Cardiac muscle cell (in vitro differentiated cells and primary cell): Measurements from ENCODE around the gene ACTN4. TPM values are rescaled to one million over a fixed set of nuclear protein-coding genes. Genes with fewer than 3 reads are reported as not detected.

Source experiments
- DNase-seq, 2 donors: peaks; one replicate each; pipeline versions ENCODE4 v3.0.0 to v3.0.0-alpha.2; 2010 to 2017; ENCODE audit warnings: low read depth in 1 of 2, low spot score in 1 of 2
- H3K27ac ChIP-seq: fragments of 200-600 bp; sonication (generic); 2 replicates; pipeline ENCODE4 v1.5.1; 2016
- H3K27me3 ChIP-seq: fragments of 200-600 bp; sonication (generic); 2 replicates; pipeline ENCODE4 v1.6.0; 2016; ENCODE audit warnings: control low read depth
- H3K36me3 ChIP-seq: fragments of 200-600 bp; sonication (generic); 2 replicates; pipeline ENCODE4 v1.5.1; 2016; ENCODE audit warnings: control low read depth
- H3K4me1 ChIP-seq: fragments of 200-600 bp; sonication (generic); 2 replicates; pipeline ENCODE4 v1.8.1; 2017; ENCODE audit warnings: low read depth, mild to moderate bottlenecking, mixed run types
- H3K4me3 ChIP-seq: fragments of 200-600 bp; sonication (generic); 2 replicates; pipeline ENCODE4 v1.5.1; 2016; ENCODE audit warnings: mild to moderate bottlenecking
- H3K9me3 ChIP-seq: fragments of 200-600 bp; sonication (generic); 2 replicates; pipeline ENCODE4 v1.5.1; 2017; ENCODE audit warnings: low read depth, mild to moderate bottlenecking, control low read depth
- CTCF ChIP-seq: IDR thresholded peaks from 2 replicates; pipeline ENCODE4 v1.5.1; 2012; ENCODE audit warnings: low read depth, mild to moderate bottlenecking, low read length
- polyA plus RNA-seq: library from polyadenylated mRNA; unstranded; fragments of >200 nt; fragmentation: Nextera tagmentation; extraction: Ambion mirVana; gene quantifications from 2 replicates; pipeline ENCODE4 v1.2.1, GENCODE V29; 2016
- total RNA-seq: library from RNA; depleted of rRNA; stranded (reverse); fragments of >200 nt; gene quantifications from 2 replicates; pipeline ENCODE4 v1.2.3, GENCODE V29; 2016

The ACTN4 gene
- total and polyA plus RNA-seq, 2 experiments from 2014 or later, result 77.4 to 465 TPM

GRCh38 chr19:38685666-38686529 lies 38.4 kb downstream of the ACTN4 start:
- Histone ChIP-seq H3K36me3 (no peaks in the 10 kb centered on the region), H3K4me1 (peaks cover 43% of the 10 kb centered on the region), H3K4me3 (no peak overlapping the region), H3K27me3 (no peaks in the 10 kb centered on the region), H3K9me3 (no peaks in the 10 kb centered on the region), H3K27ac (peak overlapping the region; percentile 96)
- peak; percentile 71 for TF ChIP-seq CTCF
- DNase-seq, result peak; percentile 52 to 81

GRCh38 chr19:38686530-38686888 lies 39.1 kb downstream of the ACTN4 start:
- no peak overlapping the region for H3K4me3 ChIP-seq
- no peaks in the 10 kb centered on the region for H3K9me3 ChIP-seq
- peaks cover 39% of the 10 kb centered on the region for H3K4me1 ChIP-seq
- no peak for DNase-seq
- H3K36me3 ChIP-seq, result no peaks in the 10 kb centered on the region
- no peaks in the 10 kb centered on the region for H3K27me3 ChIP-seq
- peak overlapping the region; percentile 96 for H3K27ac ChIP-seq
- no peak for TF ChIP-seq CTCF

- Histone ChIP-seq H3K27me3 (no peaks in the 10 kb centered on the region), H3K9me3 (no peaks in the 10 kb centered on the region), H3K4me3 (no peak overlapping the region), H3K27ac (no peak overlapping the region), H3K36me3 (no peaks in the 10 kb centered on the region), H3K4me1 (peaks cover 43% of the 10 kb centered on the region)
- no peak for TF ChIP-seq CTCF
- DNase-seq, result no peak
These were observed 40.5 kb downstream of the ACTN4 start for GRCh38 chr19:38687837-38688378.

GRCh38 chr19:38690146-38690545 lies 42.7 kb downstream of the ACTN4 start:
- TF ChIP-seq CTCF, result no peak
- Histone ChIP-seq H3K4me1 (peaks cover 32% of the 10 kb centered on the region), H3K36me3 (no peaks in the 10 kb centered on the region), H3K27me3 (no peaks in the 10 kb centered on the region), H3K4me3 (no peak overlapping the region), H3K27ac (no peak overlapping the region), H3K9me3 (no peaks in the 10 kb centered on the region)
- no peak for DNase-seq

- Histone ChIP-seq H3K4me1 (peaks cover 26% of the 10 kb centered on the region), H3K4me3 (no peak overlapping the region), H3K27me3 (no peaks in the 10 kb centered on the region), H3K36me3 (no peaks in the 10 kb centered on the region), H3K27ac (no peak overlapping the region), H3K9me3 (no peaks in the 10 kb centered on the region)
- DNase-seq, result no peak
- TF ChIP-seq CTCF, result no peak
These were observed 43.4 kb downstream of the ACTN4 start for GRCh38 chr19:38690832-38691231.
